Astrocyte of the cerebellum (primary cell): Measurements from ENCODE around the gene NLRC3.
"Not testable (repeated sequence)": the region's sequence is repeated elsewhere in the genome, so short reads cannot be mapped to it uniquely, and the experiment has no call there.

Experiments used
- DNase-seq: peaks from one replicate; pipeline ENCODE4 v3.0.0-alpha.2; 2011; ENCODE audit warnings: low read depth
- H3K4me3 ChIP-seq: 2 replicates; pipeline ENCODE4 v1.5.1; 2011; ENCODE audit warnings: mild to moderate bottlenecking, low read depth, low read length, moderate library complexity
- CTCF ChIP-seq: IDR thresholded peaks from 2 replicates; pipeline ENCODE4 v1.5.1; 2012; ENCODE audit warnings: low read length, low read depth, moderate library complexity, mild to moderate bottlenecking; ENCODE audit errors: missing control alignments
- in situ Hi-C: cut with HindIII; loops from 2 replicates; pipeline ENCODE4 v1.10.0; 2017; ENCODE audit warnings: low sequenced_read_pairs

NLRC3 gene

GRCh38 chr16:3534126-3534525, 43.1 kb downstream of the NLRC3 start:
- H3K4me3 ChIP-seq, result no peak overlapping the region
- in situ Hi-C loops, result no loop called here
- no peak for DNase-seq
- no peak for TF ChIP-seq CTCF

- DNase-seq, result no peak
- H3K4me3 ChIP-seq, result no peak overlapping the region
- in situ Hi-C loops, result no loop called here
- no peak for TF ChIP-seq CTCF
These were observed 44.5 kb downstream of the NLRC3 start for GRCh38 chr16:3532741-3533140.

- no peak for DNase-seq
- in situ Hi-C loops, result no loop called here
- no peak overlapping the region for H3K4me3 ChIP-seq
- TF ChIP-seq CTCF, result no peak
These were observed 46.8 kb downstream of the NLRC3 start for GRCh38 chr16:3530371-3530914.

GRCh38 chr16:3529175-3529574, 48.0 kb downstream of the NLRC3 start:
- no peak for TF ChIP-seq CTCF
- in situ Hi-C loops, result no loop called here
- H3K4me3 ChIP-seq, result no peak overlapping the region
- no peak for DNase-seq

GRCh38 chr16:3528406-3528805, 48.8 kb downstream of the NLRC3 start:
- DNase-seq, result no peak
- H3K4me3 ChIP-seq, result no peak overlapping the region
- no peak for TF ChIP-seq CTCF
- in situ Hi-C loops, result no loop called here

GRCh38 chr16:3527216-3527829, 49.9 kb downstream of the NLRC3 start:
- TF ChIP-seq CTCF, result peak; percentile 62
- H3K4me3 ChIP-seq, in situ Hi-C loops: not testable (repeated sequence)
- peak; percentile 42 for DNase-seq
